ENCODE data around the gene GALP. TPM values are rescaled to one million over a fixed set of nuclear protein-coding genes. Genes with fewer than 3 reads are reported as not detected.
A peak's percentile ranks its signal among the peaks of the same experiment; 100 is the strongest.
"Not testable (repeated sequence)": the region's sequence is repeated elsewhere in the genome, so short reads cannot be mapped to it uniquely, and the experiment has no call there.

The GALP gene
- total RNA-seq = not detected

DNA sequence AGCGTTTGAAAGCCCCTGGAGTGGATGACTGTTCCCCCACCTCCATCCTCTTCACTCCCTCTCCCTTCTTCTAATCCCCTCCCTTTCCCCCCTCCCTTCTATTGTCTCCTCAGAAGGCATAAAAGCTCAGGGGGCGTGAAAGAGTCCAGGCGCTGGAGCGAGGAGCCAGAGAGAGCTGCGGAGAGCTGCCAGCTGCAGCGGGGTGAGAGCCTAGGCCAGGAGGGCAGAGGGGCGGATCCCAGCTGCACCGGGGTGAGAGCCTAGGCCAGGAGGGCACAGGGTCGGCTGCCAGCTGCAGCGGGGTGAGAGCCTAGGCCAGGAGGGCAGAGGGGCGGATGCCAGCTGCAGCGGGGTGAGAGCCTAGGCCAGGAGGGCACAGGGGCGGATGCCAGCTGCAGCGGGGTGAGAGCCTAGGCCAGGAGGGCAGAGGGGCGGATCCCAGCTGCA is at the start of gene GALP:
TSS of gene GALP (plus strand) at position 148 of the 447 bp plus-strand sequence. CDS start 1,101 bp downstream, outside the sequence.
- H3K27ac ChIP-seq; H3K27me3 ChIP-seq; H3K4me1 ChIP-seq; H3K36me3 ChIP-seq; H3K4me3 ChIP-seq; H3K9me3 ChIP-seq; intact Hi-C loops (cut with DNase I); DNase-seq (ENCODE audit: extremely low spot score in 2 of 2): not testable (repeated sequence)

DNA sequence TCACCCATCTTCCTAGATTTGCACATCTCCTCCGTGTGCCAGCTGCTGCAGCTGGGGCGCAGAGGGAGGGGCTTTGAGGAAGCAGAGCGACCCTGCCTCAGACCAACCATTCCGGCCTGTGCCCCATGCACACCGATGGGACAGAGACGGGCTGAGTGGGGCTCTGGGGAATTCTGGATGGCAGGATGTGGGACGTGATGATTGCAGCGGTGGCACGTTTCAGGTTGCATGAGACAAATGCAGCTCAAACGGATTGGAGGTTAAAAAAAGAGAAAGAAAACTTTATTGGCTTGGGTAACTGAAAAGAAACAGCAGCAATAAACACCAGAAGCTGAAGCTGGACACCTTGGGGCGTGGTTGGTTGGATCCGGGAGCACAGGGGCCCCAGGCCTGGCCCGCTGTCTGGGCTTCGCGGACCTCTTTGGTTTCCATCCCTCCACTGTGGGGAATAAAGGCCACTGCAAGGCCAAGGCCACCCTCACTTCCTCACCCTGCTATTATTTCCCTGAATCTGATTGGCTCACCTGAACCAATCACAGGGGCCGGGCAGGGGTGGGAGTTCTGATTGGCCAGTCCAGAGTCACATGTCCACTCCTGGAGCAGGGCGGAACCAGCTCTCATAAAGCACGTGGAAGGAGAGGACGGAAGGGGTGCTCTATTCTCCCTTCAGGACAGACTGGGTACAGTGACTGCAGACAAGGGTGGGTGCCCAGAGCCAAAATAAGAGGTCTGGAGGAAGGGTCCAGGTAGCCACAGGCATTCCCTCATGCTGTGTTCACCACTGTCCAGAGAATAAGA is 48.6 kb upstream of the GALP start:
- Histone ChIP-seq H3K4me3 (no peak overlapping the region), H3K27me3 (no peaks in the 10 kb centered on the region), H3K4me1 (peaks cover 2% of the 10 kb centered on the region), H3K27ac (no peak overlapping the region), H3K9me3 (no peaks in the 10 kb centered on the region), H3K36me3 (no peaks in the 10 kb centered on the region)
- TF ChIP-seq POLR2AphosphoS5 (IDR thresholded peaks at IDR 0.05; ENCODE audit: insufficient read depth in 1 of 2, low read depth in 1 of 2) (no peak), POLR2A (IDR thresholded peaks at IDR 0.05) (no peak)
- TF ChIP-seq, protein P1, sequence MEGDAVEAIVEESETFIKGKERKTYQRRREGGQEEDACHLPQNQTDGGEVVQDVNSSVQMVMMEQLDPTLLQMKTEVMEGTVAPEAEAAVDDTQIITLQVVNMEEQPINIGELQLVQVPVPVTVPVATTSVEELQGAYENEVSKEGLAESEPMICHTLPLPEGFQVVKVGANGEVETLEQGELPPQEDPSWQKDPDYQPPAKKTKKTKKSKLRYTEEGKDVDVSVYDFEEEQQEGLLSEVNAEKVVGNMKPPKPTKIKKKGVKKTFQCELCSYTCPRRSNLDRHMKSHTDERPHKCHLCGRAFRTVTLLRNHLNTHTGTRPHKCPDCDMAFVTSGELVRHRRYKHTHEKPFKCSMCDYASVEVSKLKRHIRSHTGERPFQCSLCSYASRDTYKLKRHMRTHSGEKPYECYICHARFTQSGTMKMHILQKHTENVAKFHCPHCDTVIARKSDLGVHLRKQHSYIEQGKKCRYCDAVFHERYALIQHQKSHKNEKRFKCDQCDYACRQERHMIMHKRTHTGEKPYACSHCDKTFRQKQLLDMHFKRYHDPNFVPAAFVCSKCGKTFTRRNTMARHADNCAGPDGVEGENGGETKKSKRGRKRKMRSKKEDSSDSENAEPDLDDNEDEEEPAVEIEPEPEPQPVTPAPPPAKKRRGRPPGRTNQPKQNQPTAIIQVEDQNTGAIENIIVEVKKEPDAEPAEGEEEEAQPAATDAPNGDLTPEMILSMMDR (IDR thresholded peaks at IDR 0.05) = no peak
- intact Hi-C loops (cut with DNase I) = no loop called here
- no peak for DNase-seq (ENCODE audit: extremely low spot score in 2 of 2)

DNA sequence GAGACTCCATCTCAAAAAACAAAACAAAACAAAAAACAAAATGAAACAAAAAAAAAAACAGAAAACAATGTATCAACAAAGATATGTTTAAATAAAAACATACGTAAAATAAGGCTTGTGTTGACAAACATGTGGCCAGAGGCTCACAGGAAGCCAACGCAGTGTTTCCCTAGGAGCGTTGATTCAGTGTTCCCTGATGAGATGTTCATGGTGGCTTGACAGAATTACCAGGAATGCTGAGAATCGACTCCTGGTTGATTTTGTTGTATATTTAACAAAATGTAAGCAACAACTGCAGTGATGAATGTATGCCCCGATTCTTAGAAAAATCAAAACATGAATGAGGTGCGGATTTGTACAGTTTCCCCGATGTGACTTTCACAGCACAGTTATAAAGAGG is 45.8 kb upstream of the GALP start:
- no peak for TF ChIP-seq POLR2AphosphoS5 (IDR thresholded peaks at IDR 0.05; ENCODE audit: insufficient read depth in 1 of 2, low read depth in 1 of 2)
- TF ChIP-seq, protein P1 (IDR thresholded peaks at IDR 0.05) = no peak
- TF ChIP-seq POLR2A (IDR thresholded peaks at IDR 0.05) = no peak
- H3K9me3 ChIP-seq = no peaks in the 10 kb centered on the region

DNA sequence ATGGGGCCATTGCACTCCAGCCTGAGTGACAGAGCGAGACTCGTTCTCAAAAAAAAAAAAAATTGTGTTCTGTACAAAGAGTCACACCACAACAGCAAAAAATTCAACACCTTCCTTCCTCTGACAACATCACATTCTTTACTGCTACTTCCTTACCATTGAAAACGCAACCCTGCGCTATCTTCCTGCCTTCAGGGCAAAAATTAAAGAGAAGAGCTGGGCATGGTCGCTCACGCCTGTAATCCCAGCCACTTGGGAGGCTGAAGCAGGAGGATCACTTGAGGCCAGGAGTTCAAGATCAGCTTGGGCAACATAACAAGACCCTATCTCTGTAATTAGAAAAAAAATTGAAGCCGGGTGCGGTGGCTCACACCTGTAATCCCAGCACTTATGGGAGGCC is 44.2 kb upstream of the GALP start:
- intact Hi-C loops (cut with DNase I) = no loop called here
- Histone ChIP-seq H3K36me3 (no peaks in the 10 kb centered on the region), H3K27ac (no peak overlapping the region), H3K27me3 (no peaks in the 10 kb centered on the region), H3K4me3 (no peak overlapping the region), H3K4me1 (no peaks in the 10 kb centered on the region), H3K9me3 (no peaks in the 10 kb centered on the region)
- TF ChIP-seq POLR2A (IDR thresholded peaks at IDR 0.05) = no peak
- TF ChIP-seq POLR2AphosphoS5 (IDR thresholded peaks at IDR 0.05; ENCODE audit: insufficient read depth in 1 of 2, low read depth in 1 of 2) = no peak
- TF ChIP-seq, protein P1 (IDR thresholded peaks at IDR 0.05) = no peak
- DNase-seq (ENCODE audit: extremely low spot score in 2 of 2) = no peak

More for the DNA sequence above, 45.8 kb upstream of the GALP start:
- H3K27me3 ChIP-seq = no peaks in the 10 kb centered on the region
- no peaks in the 10 kb centered on the region for H3K36me3 ChIP-seq
- no peaks in the 10 kb centered on the region for H3K4me1 ChIP-seq
- H3K4me3 ChIP-seq = no peak overlapping the region
- intact Hi-C loops (cut with DNase I) = no loop called here
- DNase-seq (ENCODE audit: extremely low spot score in 2 of 2) = no peak
- no peak overlapping the region for H3K27ac ChIP-seq

DNA sequence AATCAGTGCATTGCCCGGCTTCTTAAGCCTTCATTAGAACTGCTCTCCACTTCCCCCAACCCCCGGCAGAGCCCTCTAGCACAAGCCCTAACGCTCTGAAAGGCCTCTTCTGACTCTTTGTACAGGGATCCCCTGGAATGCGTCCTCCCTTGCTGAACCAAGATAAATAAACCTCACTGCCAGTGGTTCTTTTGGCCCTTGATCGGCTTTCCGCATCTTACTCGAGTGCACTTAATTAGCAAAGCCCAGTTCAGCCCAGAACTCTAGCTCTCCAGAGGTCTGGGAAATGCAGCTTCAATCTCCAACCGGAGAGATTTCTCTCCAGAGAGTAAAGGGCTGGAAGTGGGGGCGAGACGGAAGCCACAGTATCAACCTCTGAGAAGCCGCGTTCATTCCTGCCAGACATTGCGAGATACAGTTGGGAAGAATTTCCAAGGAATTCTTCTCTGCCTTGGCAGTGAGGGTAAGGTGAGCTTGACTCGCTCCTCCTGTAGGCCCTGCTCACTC is 43.4 kb upstream of the GALP start:
- DNase-seq (ENCODE audit: extremely low spot score in 2 of 2) = no peak
- Histone ChIP-seq H3K4me3 (peak overlapping the region in 1 of 2 donors; percentile 31), H3K9me3 (no peaks in the 10 kb centered on the region), H3K36me3 (no peaks in the 10 kb centered on the region), H3K27ac (peak overlapping the region; percentile 36), H3K4me1 (no peaks in the 10 kb centered on the region), H3K27me3 (no peaks in the 10 kb centered on the region)
- TF ChIP-seq POLR2A (IDR thresholded peaks at IDR 0.05) (no peak), POLR2AphosphoS5 (IDR thresholded peaks at IDR 0.05; ENCODE audit: insufficient read depth in 1 of 2, low read depth in 1 of 2) (no peak)
- TF ChIP-seq, protein P1 (IDR thresholded peaks at IDR 0.05) = no peak
- intact Hi-C loops (cut with DNase I) = no loop called here

Measured in vagina (tissue), 2 donors.